Common myeloid progenitor, CD34-positive (primary cell): Measurements from ENCODE around the gene IDI1.
"Not testable (repeated sequence)": the region's sequence is repeated elsewhere in the genome, so short reads cannot be mapped to it uniquely, and the experiment has no call there.

Source experiments
- CTCF ChIA-PET: fragments of 350-600 bp; sonication (Branson Sonifier 250); formaldehyde crosslinking; loops from one replicate; lab custom pipeline; 2021; ENCODE audit warnings: antibody characterized with exemption; lab: Charles Lee
- POLR2A ChIA-PET: fragments of 350-600 bp; sonication (Branson Sonifier 250); formaldehyde crosslinking; loops from one replicate; lab custom pipeline; 2021; ENCODE audit warnings: antibody characterized with exemption; lab: Charles Lee
- DNase-seq, 3 donors: peaks; one replicate each; pipeline versions ENCODE4 v3.0.0 to v3.0.0-alpha.2; 2013
- H3K27ac ChIP-seq, 2 experiments: 1 replicate in 1 of 2; 2 replicates in 1 of 2; pipeline ENCODE4 v1.7.0; 2013; ENCODE audit warnings: inconsistent platforms in 2 of 2, low read length in 2 of 2, mild to moderate bottlenecking in 2 of 2, low read depth in 1 of 2, moderate library complexity in 1 of 2; ENCODE audit not compliant: severe bottlenecking in 2 of 2, insufficient read depth in 1 of 2, poor library complexity in 1 of 2
- H3K27me3 ChIP-seq, 5 experiments: replicated peaks in 2 of 5; 1 replicate in 3 of 5; 2 replicates in 2 of 5; pipeline versions ENCODE4 v1.6.1 to v1.7.0; 2013; ENCODE audit warnings: low read length in 4 of 5, mild to moderate bottlenecking in 2 of 5, moderate library complexity in 2 of 5, inconsistent platforms in 1 of 5; ENCODE audit not compliant: insufficient read depth in 5 of 5, control insufficient read depth in 4 of 5
- H3K36me3 ChIP-seq, 4 experiments: 1 replicate in 2 of 4; 2 replicates in 2 of 4; pipeline versions ENCODE4 v1.6.1 to v1.7.0; 2013; ENCODE audit warnings: low read length in 3 of 4, control low read depth in 1 of 4, mild to moderate bottlenecking in 1 of 4; ENCODE audit not compliant: control insufficient read depth in 4 of 4, insufficient read depth in 4 of 4
- H3K4me1 ChIP-seq, 4 experiments: 1 replicate in 3 of 4; 2 replicates in 1 of 4; pipeline versions ENCODE4 v1.6.1 to v1.7.1; 2013; ENCODE audit warnings: low read length in 3 of 4, mild to moderate bottlenecking in 3 of 4, control low read depth in 1 of 4, inconsistent platforms in 1 of 4, moderate library complexity in 1 of 4; ENCODE audit not compliant: control insufficient read depth in 4 of 4, insufficient read depth in 4 of 4; ENCODE audit errors: control extremely low read depth in 1 of 4
- H3K4me3 ChIP-seq, 7 experiments: 1 replicate in 4 of 7; 2 replicates in 3 of 7; pipeline versions ENCODE4 v1.5.1 to v1.7.0; 2013; ENCODE audit warnings: mild to moderate bottlenecking in 7 of 7, low read length in 6 of 7, moderate library complexity in 6 of 7, inconsistent platforms in 2 of 7, low read depth in 2 of 7, control low read depth in 1 of 7; ENCODE audit not compliant: insufficient read depth in 4 of 7, control insufficient read depth in 1 of 7; ENCODE audit errors: extremely low read depth in 1 of 7
- H3K9me3 ChIP-seq, 5 experiments: 1 replicate in 4 of 5; 2 replicates in 1 of 5; pipeline versions ENCODE4 v1.6.1 to v1.7.1; 2013; ENCODE audit warnings: low read length in 4 of 5, mild to moderate bottlenecking in 2 of 5, inconsistent platforms in 1 of 5, low read depth in 1 of 5, moderate library complexity in 1 of 5; ENCODE audit not compliant: control insufficient read depth in 4 of 5, insufficient read depth in 2 of 5; ENCODE audit errors: control extremely low read depth in 1 of 5
- WGBS: methylation state at CpG from one replicate; pipeline ENCODE4 v1.1.5; 2013; ENCODE audit not compliant: insufficient coverage; 5-methylcytosine and 5-hydroxymethylcytosine counted together

The IDI1 gene

GRCh38 chr10:1078668-1079067 lies 29.7 kb upstream of the IDI1 start:
- H3K4me1 ChIP-seq: no peaks in the 10 kb centered on the region
- ChIA-PET CTCF (interaction anchor here (1.2 kb wide), 1 partner anchor 16 kb away, joined by 3 read pairs; no protein-coding TSS in a partner anchor), POLR2A (no interaction called here)
- H3K27ac ChIP-seq: no peak overlapping the region
- H3K36me3 ChIP-seq: peaks cover 18 to 64% (median 44%) of the 10 kb centered on the region in 4 experiments
- no peak for DNase-seq
- H3K9me3 ChIP-seq: no peaks in the 10 kb centered on the region
- H3K4me3 ChIP-seq: no peak overlapping the region
- H3K27me3 ChIP-seq: no peaks in the 10 kb centered on the region

- over 99% methylated on average over 14 of the region's 18 CpGs for WGBS
- Histone ChIP-seq H3K4me1 (peaks cover 0 to 6% (median under 1%) of the 10 kb centered on the region in 4 experiments), H3K4me3 (no peak overlapping the region), H3K9me3 (no peaks in the 10 kb centered on the region), H3K36me3 (peaks cover 13 to 46% (median 27%) of the 10 kb centered on the region in 4 experiments), H3K27ac (no peak overlapping the region), H3K27me3 (no peaks in the 10 kb centered on the region)
- DNase-seq: peak in 2 of 3 donors; percentile 40 to 45
- CTCF ChIA-PET: interaction anchor here (0.6 to 1.3 kb wide), 5 partner anchors 12 to 180 kb away, joined by 3 to 5 read pairs (median 3); no protein-coding TSS in a partner anchor
- POLR2A ChIA-PET: no interaction called here
Observed at GRCh38 chr10:1074748-1075308, 25.9 kb upstream of the IDI1 start.

GRCh38 chr10:1074052-1074747 lies 25.3 kb upstream of the IDI1 start:
- WGBS: 98% methylated on average over 19 of the region's 24 CpGs
- no peak overlapping the region for H3K27ac ChIP-seq

GRCh38 chr10:1070919-1071318 lies 22.0 kb upstream of the IDI1 start:
- Histone ChIP-seq H3K4me1 (peaks cover 0 to 17% (median 3%) of the 10 kb centered on the region in 4 experiments), H3K27ac (no peak overlapping the region), H3K9me3 (no peaks in the 10 kb centered on the region), H3K36me3 (peaks cover 5 to 28% (median 16%) of the 10 kb centered on the region in 4 experiments), H3K27me3 (no peaks in the 10 kb centered on the region), H3K4me3 (no peak overlapping the region)
- WGBS: 98% methylated on average over 6 of the region's 7 CpGs
- no peak for DNase-seq
- ChIA-PET CTCF (interaction anchor here (1.0 kb wide), 1 partner anchor 13 kb away, joined by 3 read pairs; no protein-coding TSS in a partner anchor), POLR2A (no interaction called here)

More at GRCh38 chr10:1074052-1074747, 25.3 kb upstream of the IDI1 start:
- Histone ChIP-seq H3K9me3 (no peaks in the 10 kb centered on the region), H3K27me3 (no peaks in the 10 kb centered on the region), H3K4me1 (peaks cover 0 to 12% (median 3%) of the 10 kb centered on the region in 4 experiments), H3K4me3 (no peak overlapping the region), H3K36me3 (peaks cover 9 to 40% (median 21%) of the 10 kb centered on the region in 4 experiments)
- DNase-seq: no peak
- ChIA-PET POLR2A (no interaction called here), CTCF (interaction anchor here (1.0 to 2.6 kb wide), 6 partner anchors 13 to 179 kb away, joined by 3 to 5 read pairs (median 3); no protein-coding TSS in a partner anchor)

- no peak for DNase-seq
- no peaks in the 10 kb centered on the region for H3K27me3 ChIP-seq
- POLR2A ChIA-PET: no interaction called here
- CTCF ChIA-PET: interaction anchor here (0.9 kb wide), 1 partner anchor 22 kb away, joined by 3 read pairs; no protein-coding TSS in a partner anchor
- H3K36me3 ChIP-seq: peaks cover 5 to 19% (median 8%) of the 10 kb centered on the region in 4 experiments
- H3K9me3 ChIP-seq: no peaks in the 10 kb centered on the region
- 98% methylated on average over 6 of the region's 10 CpGs for WGBS
- no peak overlapping the region for H3K4me3 ChIP-seq
- H3K27ac ChIP-seq: no peak overlapping the region
- H3K4me1 ChIP-seq: peaks cover 0 to 17% (median 3%) of the 10 kb centered on the region in 4 experiments
Observed at GRCh38 chr10:1068380-1069361, 19.8 kb upstream of the IDI1 start.

- POLR2A ChIA-PET: interaction anchor here (0.6 kb wide), 1 partner anchor 23 kb away, joined by 3 read pairs; no protein-coding TSS in a partner anchor
- CTCF ChIA-PET, H3K4me3 ChIP-seq, H3K27ac ChIP-seq, H3K9me3 ChIP-seq, H3K27me3 ChIP-seq, DNase-seq: not testable (repeated sequence)
- Histone ChIP-seq H3K4me1 (peaks cover 5 to 22% (median 10%) of the 10 kb centered on the region in 4 experiments), H3K36me3 (peaks cover 4 to 11% (median 9%) of the 10 kb centered on the region in 4 experiments)
- 97% methylated on average over 6 of the region's 8 CpGs for WGBS
Observed at GRCh38 chr10:1066734-1067133, 17.8 kb upstream of the IDI1 start.
